ENCODE results near the gene KRTAP8-1.

KRTAP8-1 gene, protein sequence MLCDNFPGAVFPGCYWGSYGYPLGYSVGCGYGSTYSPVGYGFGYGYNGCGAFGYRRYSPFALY

GRCh38 chr21:30813174-30813573 lies at the start of gene KRTAP8-1:
Gene KRTAP8-1 (minus strand): TSS chr21:30813274. CDS start chr21:30813220, 54 bp downstream.
- DNase-seq: no peak

DNA sequence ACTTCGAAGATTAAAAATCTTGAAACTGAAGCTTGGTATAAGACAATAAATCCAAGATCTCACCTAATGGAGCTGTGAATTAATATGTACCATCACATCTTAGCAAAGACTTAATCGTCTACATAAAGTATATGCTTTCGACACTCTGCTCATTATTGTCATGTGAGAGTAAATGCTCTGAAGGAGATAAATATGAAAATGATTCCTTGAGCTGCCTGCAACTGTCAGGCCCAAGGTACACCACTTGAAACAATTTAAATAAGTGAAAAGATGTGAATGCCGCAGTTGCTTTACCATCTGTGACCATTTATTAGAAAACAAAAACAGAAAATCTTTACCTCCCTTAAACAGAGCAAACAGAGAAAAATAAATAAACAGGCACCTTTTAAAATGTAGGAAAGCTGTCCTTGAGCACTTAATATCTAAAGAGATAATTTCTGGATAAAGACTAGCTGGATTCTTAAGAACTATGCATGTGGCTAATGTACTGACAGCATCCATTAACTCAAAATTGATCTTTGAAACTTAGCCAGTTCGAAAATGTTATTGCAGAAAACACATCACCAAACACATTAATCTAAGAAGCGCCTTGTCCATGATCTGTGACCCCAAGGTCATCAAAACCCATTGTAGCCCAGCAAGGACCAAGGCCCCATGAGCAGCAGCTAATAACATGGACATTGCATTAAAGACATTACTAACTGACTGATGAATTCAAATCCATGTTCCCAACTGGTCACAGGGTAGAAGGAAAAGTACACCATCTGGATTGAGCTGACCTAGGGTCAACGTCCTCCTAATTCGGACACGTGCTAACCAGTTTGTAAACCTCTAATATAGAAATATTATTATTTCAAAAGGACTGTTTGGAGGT lies 34.8 kb upstream of the KRTAP8-1 start:
- no peak for DNase-seq

- DNase-seq: no peak
Observed at GRCh38 chr21:30842990-30843389, 29.9 kb upstream of the KRTAP8-1 start.

DNA sequence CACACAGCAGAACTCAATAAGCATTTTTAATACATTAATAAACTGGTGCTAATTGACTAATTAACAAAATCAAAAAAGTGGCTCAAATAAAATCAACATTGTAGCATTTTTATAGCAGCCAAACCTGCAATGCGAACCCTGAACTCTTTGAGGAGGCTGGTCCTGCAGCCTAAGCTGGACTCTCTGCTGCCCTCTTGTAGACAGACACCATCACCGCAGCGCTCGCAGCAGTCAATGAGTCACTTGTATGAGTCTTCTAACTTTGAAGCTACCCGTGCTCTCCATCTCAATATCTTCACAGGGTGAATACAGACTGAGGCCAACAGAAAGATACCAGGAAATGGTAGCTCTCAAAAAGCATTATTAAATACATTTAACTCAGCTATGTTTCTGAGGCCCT lies 26.2 kb upstream of the KRTAP8-1 start:
- no peak for DNase-seq

GRCh38 chr21:30838536-30838935 lies 25.5 kb upstream of the KRTAP8-1 start:
- DNase-seq: no peak

GRCh38 chr21:30831194-30831765 lies 18.2 kb upstream of the KRTAP8-1 start:
- DNase-seq: peak; percentile 28

DNA sequence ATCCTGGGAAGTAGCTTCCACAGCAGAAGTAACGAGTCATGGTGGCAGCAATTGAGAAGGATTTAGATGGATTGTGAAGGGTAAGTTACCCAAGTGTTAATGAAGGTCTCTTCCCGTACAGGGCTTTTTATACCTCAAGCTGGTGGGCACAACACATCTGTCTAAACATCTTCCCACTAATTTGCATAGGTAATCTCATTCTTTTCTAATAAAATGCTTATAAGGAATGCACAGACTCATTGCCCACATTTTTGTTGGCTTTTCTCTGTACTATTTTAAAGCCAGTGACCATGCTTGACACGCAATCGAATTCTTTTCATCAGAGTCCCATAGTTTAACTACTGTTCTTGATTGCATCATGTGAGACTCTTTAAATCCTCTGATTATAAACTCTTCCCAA lies 16.6 kb upstream of the KRTAP8-1 start, which contains the start of gene KRTAP7-1:
KRTAP7-1 (minus strand) TSS at position 101 of the 400 bp plus-strand sequence; CDS start at position 40, 61 bp downstream.
- no peak for DNase-seq

GRCh38 chr21:30818837-30819610 lies 6.0 kb upstream of the KRTAP8-1 start:
- no peak for DNase-seq

- no peak for DNase-seq
Observed at GRCh38 chr21:30800605-30801004, 12.5 kb downstream of the KRTAP8-1 start.

GRCh38 chr21:30793581-30794314 lies 19.3 kb downstream of the KRTAP8-1 start:
- no peak for DNase-seq

GRCh38 chr21:30779249-30779648 lies 33.8 kb downstream of the KRTAP8-1 start:
- no peak for DNase-seq

DNA sequence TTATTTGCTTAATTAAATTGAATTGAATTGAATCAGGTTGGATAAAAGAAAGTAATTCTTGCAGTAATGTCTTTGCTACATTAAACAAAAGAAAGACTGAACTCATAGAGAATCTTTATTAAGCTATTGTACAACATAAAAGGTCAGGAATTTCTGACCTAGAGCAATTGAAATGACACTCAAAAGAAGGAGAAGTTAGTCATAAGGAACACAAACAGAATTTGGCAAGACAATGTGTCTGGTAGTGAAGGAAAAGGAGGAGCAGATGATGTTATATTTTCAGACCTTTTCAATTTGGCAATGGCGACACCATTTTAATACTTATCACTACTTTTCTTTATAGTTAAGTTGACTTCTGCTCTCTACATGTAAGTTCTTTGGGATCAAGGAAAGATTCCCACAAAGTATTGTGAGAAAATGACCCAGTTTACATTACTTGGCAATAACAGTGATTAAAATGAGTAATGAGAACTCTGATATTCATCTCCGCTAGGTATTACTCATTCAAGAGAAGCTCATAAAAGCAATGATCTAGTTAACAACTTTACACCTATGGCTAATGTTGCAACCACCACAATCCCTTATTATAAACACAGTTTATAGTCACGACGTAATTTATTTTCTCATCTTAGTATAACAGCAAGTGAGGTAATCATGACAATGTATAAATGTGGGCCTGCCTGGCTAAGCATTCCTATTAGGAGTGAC lies 43.2 kb downstream of the KRTAP8-1 start:
- DNase-seq: no peak

All from activated CD8-positive, alpha-beta memory T cell treated with anti-CD3 and anti-CD28 coated beads, Interleukin-2, amount 50 U/mL, for 4 hours (primary cell).